ENCODE data around the gene PHACTR2. TPM values are rescaled to one million over a fixed set of nuclear protein-coding genes. Genes with fewer than 3 reads are reported as not detected.
"Not testable (repeated sequence)": the region's sequence is repeated elsewhere in the genome, so short reads cannot be mapped to it uniquely, and the experiment has no call there.

The PHACTR2 gene
- total RNA-seq, 1 donor from 2014 or later: 142 TPM

DNA sequence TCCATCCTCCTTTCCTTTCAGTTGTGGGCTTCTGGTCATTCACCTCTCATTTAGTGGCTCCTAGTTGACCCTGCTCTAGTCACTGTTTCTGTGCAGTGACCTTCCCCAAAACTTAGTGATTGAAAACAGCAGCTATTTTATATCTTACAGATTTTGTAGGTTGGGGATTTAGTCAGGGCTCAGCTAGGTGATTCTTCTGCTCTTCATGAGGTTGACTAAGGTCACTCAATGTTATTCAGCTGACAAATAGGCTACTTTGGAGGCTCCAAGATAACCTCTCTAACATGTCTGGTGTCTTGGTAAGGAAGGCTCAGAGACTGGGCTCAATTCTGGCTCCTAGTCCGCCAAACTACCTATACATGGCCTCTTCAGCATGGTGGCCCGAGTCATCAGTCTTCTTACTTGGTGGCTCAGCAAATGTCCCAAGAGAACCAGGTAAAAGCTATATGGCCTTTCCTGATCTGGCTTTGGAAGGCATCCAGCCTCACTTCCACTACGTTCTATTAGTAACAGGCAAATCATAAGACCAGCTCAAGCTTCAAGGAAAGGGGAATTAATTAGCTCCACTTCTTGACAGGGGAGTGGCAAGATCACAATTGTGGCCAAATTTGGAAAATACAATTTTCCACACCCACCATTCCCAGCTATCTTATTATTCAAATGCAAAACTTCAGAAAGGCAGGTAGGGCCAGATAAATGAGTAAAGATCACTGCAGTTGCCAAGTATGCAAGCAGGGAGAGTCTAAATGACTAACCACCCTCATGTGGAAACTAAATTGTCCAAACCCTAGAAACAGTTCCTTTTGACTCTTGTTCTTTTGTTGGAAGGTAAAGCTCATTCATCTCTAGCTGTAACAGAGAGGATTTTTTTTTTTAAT lies 114.9 kb downstream of the PHACTR2 start:
- Histone ChIP-seq H3K4me1 (no peaks in the 10 kb centered on the region), H3K36me3 (peaks cover 33% of the 10 kb centered on the region), H3K27me3 (no peaks in the 10 kb centered on the region), H3K4me3 (no peak overlapping the region), H3K9me3 (peaks cover 6% of the 10 kb centered on the region), H3K27ac (no peak overlapping the region)
- ATAC-seq (no peak), DNase-seq (no peak)
- TF ChIP-seq, protein P1, sequence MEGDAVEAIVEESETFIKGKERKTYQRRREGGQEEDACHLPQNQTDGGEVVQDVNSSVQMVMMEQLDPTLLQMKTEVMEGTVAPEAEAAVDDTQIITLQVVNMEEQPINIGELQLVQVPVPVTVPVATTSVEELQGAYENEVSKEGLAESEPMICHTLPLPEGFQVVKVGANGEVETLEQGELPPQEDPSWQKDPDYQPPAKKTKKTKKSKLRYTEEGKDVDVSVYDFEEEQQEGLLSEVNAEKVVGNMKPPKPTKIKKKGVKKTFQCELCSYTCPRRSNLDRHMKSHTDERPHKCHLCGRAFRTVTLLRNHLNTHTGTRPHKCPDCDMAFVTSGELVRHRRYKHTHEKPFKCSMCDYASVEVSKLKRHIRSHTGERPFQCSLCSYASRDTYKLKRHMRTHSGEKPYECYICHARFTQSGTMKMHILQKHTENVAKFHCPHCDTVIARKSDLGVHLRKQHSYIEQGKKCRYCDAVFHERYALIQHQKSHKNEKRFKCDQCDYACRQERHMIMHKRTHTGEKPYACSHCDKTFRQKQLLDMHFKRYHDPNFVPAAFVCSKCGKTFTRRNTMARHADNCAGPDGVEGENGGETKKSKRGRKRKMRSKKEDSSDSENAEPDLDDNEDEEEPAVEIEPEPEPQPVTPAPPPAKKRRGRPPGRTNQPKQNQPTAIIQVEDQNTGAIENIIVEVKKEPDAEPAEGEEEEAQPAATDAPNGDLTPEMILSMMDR (IDR thresholded peaks at IDR 0.05): no peak
- intact Hi-C loops (cut with DNase I): no loop called here

DNA sequence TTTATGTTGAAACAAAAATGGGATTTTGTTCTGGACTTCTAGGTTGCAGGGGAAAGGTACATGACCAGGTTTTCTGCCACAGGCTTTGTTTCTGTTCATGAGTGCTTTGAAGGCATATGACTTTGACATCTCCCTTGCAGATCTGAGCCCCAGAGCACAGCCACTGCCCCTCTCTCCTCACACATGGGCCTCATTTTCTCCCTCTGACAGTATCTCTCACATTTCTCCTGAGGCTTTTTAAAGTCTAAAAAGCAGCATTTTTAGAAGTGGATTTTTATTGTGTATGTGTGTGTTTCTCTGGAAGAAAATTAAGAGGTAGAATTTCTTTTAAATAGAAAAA lies 115.5 kb downstream of the PHACTR2 start:
- Histone ChIP-seq H3K4me1 (no peaks in the 10 kb centered on the region), H3K27ac (no peak overlapping the region), H3K27me3 (no peaks in the 10 kb centered on the region), H3K36me3 (peaks cover 33% of the 10 kb centered on the region), H3K9me3 (peaks cover 6% of the 10 kb centered on the region), H3K4me3 (no peak overlapping the region)
- intact Hi-C loops (cut with DNase I): no loop called here
- DNase-seq: no peak
- no peak for ATAC-seq
- TF ChIP-seq, protein P1 (IDR thresholded peaks at IDR 0.05): no peak

DNA sequence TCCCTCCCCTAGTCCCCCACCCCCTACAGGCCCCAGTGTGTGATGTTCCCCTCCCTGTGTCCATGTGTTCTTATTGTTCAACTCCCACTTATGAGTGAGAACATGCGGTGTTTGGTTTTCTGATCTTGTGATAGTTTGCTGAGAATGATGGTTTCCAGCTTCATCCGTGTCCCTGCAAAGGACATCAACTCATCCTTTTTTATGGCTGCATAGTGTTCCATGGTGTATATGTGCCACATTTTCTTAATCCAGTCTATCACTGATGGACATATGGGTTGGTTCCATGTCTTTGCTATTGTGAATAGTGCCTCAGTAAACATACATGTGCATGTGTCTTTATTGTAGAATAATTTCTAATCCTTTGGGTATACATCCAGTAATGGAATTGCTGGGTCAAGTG lies 118.8 kb downstream of the PHACTR2 start:
- not testable (repeated sequence) for H3K4me3 ChIP-seq

DNA sequence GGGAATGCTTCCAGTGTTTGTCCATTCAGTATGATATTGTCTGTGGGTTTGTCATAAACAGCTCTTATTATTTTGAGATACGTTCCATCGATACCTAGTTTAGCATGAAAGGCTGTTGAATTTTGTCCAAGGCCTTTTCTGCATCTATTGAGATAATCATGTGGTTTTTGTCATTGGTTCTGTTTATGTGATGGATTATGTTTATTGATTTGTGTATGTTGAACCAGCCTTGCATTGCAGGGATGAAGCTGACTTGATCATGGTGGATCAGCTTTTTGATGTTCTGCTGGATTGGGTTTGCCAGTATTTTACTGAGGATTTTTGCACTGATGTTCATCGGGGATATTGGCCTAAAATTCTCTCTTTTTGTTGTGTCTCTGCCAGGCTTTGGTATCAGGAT lies 120.7 kb downstream of the PHACTR2 start:
- DNase-seq; H3K27me3 ChIP-seq; H3K4me1 ChIP-seq; H3K27ac ChIP-seq; ATAC-seq; H3K9me3 ChIP-seq; intact Hi-C loops (cut with DNase I); H3K4me3 ChIP-seq; H3K36me3 ChIP-seq: not testable (repeated sequence)

More for the DNA sequence above, 118.8 kb downstream of the PHACTR2 start:
- ATAC-seq; H3K27me3 ChIP-seq; H3K36me3 ChIP-seq; H3K27ac ChIP-seq; H3K9me3 ChIP-seq; DNase-seq; H3K4me1 ChIP-seq; intact Hi-C loops (cut with DNase I): not testable (repeated sequence)

DNA sequence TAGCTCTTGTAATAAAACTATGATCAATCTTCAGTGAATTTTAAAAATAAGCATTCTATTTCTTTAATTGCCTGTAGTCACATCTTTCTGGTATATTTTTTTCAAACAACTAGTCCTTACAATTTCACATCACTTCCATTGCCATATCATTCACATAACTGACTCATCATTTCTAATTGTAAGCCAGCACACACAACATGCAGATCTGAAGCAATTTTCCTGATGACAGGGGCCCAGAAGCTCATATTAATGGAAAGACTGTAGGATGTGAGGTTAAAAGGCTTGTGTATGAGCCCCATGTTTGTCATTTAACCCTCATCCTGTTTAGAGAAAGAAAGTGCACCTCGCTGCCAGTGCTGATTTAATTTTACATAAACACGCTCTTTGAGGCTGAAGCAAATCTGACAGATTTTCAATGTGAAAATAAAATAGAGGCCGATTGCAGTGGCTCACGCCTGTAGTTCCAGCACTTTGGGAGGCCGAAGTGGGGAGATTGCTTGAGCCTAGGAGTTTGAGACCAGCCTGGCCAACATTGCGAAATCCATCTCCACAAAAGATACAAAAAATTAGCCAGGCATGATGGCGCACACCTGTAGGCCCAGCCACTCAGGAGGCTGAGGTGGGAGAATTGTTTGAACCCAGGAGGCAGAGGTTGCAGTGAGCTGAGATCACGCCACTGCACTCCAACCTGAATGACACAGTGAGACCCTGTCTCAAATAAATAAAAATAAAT lies 125.2 kb downstream of the PHACTR2 start:
- Histone ChIP-seq H3K27ac (no peak overlapping the region), H3K27me3 (no peaks in the 10 kb centered on the region), H3K36me3 (peaks cover 18% of the 10 kb centered on the region), H3K4me3 (no peak overlapping the region), H3K4me1 (no peaks in the 10 kb centered on the region), H3K9me3 (no peaks in the 10 kb centered on the region)
- ATAC-seq (no peak), DNase-seq (no peak)
- intact Hi-C loops (cut with DNase I): no loop called here
- TF ChIP-seq, protein P1 (IDR thresholded peaks at IDR 0.05): no peak

DNA sequence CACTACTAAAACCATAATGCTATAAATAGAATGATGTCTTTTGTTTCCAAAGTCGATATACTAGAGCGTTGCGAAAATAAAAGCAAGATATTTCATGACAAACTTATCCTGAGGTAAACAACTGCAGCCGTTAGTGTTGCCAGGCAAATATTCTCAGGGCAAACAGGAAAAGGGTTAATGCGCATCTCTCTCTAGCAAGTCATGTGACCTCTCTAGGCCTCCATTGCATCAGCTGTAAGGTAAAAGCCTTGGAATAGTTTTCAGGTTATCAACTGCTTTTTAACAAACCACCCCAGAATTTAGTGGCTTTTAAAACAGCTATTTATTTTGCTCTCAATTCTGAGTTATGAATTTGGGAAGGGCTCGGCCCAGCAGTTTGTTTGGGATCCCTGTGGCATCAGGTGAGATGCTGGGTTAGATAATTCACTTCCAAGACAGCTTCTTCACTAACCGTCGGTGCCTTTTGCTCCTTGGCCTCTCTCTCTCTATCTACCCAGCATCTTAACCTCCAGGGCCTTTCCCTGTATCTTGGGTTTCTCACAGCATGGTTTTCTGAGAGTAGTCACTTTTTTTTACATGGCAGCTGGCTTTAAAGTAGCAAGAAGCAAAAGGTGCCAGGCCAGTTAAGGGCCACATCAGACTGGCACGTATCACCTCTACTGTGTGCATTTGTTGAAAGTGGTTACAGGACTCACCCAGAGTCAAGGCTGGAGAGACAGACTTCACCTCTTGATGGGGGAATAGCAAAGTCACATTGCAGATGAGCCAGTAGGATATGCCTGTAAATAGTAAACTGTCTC lies 126.2 kb downstream of the PHACTR2 start:
- H3K36me3 ChIP-seq: peaks cover 26% of the 10 kb centered on the region
- no peaks in the 10 kb centered on the region for H3K9me3 ChIP-seq
- H3K27me3 ChIP-seq: no peaks in the 10 kb centered on the region
- intact Hi-C loops (cut with DNase I): no loop called here
- TF ChIP-seq, protein P1 (IDR thresholded peaks at IDR 0.05): no peak
- ATAC-seq: no peak
- H3K4me1 ChIP-seq: no peaks in the 10 kb centered on the region
- no peak overlapping the region for H3K4me3 ChIP-seq
- no peak overlapping the region for H3K27ac ChIP-seq
- DNase-seq: no peak
